ENCODE measurements around the gene NUP210L.
"Not testable (repeated sequence)": the region's sequence is repeated elsewhere in the genome, so short reads cannot be mapped to it uniquely, and the experiment has no call there.

Gene NUP210L

DNA sequence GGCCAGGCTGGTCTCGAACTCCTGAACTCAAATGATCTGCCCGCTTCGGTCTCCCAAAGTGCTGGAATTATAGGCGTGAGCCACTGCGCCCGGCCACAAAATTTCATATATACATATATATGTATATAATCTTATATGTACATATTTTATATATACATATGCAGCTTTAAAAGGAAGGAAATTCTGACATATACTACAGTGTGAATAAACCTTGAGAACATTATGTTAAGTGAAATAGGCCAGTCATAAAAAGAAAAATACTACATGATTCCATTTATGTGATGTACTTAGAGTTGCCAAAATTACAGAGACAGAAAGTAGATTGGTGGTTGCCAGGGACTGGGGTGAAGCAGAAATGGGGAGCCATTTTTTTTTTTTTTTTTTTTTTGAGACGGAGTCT, 63.2 kb downstream of the NUP210L start:
- H3K4me3 ChIP-seq (ENCODE audit: low read depth, low read length): no peak overlapping the region
- TF ChIP-seq, protein P1, sequence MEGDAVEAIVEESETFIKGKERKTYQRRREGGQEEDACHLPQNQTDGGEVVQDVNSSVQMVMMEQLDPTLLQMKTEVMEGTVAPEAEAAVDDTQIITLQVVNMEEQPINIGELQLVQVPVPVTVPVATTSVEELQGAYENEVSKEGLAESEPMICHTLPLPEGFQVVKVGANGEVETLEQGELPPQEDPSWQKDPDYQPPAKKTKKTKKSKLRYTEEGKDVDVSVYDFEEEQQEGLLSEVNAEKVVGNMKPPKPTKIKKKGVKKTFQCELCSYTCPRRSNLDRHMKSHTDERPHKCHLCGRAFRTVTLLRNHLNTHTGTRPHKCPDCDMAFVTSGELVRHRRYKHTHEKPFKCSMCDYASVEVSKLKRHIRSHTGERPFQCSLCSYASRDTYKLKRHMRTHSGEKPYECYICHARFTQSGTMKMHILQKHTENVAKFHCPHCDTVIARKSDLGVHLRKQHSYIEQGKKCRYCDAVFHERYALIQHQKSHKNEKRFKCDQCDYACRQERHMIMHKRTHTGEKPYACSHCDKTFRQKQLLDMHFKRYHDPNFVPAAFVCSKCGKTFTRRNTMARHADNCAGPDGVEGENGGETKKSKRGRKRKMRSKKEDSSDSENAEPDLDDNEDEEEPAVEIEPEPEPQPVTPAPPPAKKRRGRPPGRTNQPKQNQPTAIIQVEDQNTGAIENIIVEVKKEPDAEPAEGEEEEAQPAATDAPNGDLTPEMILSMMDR (IDR thresholded peaks at IDR 0.05; ENCODE audit: control insufficient read depth, extremely low read depth, insufficient read depth): no peak
- DNase-seq (ENCODE audit: low read depth): no peak

DNA sequence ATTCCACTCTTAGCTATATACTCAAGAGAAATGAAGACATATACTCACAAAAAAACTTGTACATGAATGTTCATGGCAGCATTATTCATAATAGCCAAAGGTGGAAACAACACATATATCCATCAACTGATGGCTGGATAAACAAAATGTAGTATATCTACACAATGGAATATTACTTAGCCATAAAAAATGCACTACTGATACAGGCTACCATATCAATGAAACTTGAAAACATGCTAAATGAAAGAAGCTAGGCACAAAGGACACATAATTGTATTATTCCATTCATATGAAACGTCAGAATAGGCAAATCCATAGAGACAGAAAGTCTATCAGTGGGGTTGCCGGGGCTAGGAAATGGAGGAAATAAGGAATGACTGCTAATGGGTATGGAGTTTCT, 67.3 kb downstream of the NUP210L start:
- TF ChIP-seq, protein P1 (IDR thresholded peaks at IDR 0.05; ENCODE audit: control insufficient read depth, extremely low read depth, insufficient read depth): no peak
- H3K4me3 ChIP-seq (ENCODE audit: low read depth, low read length): no peak overlapping the region
- DNase-seq (ENCODE audit: low read depth): no peak

DNA sequence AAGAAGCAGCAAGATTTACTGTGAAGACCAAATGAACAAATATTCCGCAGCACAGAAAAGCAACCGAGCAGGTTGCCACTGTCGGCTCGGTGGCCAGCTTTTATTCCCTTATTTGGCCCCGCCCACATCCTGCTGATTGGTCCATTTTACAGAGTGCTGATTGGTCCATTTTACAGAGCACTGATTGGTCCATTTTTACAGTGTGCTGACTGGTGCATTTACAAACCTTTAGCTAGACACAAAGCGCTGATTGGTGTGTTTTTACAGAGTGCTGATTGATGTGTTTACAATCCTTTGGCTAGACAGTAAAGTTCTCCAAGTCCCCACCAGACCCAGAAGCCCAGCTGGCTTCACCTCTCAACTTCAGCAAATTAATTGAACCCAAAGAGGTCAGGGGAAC, 71.8 kb downstream of the NUP210L start:
- H3K4me3 ChIP-seq (ENCODE audit: low read depth, low read length); DNase-seq (ENCODE audit: low read depth): not testable (repeated sequence)

DNA sequence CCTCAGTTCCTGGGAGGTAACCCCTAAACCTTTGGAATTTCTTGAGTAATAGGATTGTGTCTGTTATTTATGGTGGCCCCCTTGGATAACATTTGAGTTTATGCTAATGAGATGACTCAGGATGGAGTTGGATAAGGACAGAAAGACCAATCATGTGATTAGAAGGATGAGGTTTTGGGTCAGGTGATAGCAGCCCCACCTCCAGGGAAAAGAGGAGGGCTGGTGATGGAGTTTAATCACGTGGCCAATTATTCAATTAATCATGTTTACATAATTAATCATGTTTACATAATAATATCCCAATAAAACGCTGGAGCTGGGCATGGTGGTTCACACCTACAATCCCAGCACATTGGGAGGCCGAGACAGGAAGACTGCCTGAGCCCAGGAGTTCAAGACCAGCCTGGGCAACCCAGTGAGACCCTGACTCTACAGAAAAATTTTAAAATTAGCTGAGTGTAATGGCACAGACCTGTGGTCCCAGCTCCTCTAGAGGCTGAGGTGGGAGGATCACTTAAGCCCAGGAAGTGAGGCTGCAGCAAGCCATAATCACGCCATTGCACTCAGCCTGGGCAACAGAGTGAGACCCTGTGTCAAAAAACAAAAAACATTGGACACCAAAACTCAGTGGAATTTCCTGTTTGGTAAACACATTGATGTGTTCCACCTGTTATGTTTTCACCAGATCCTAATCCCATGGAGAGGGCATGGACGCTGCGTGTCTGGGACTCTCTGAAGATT, 73.3 kb downstream of the NUP210L start:
- no peak for DNase-seq (ENCODE audit: low read depth)
- TF ChIP-seq, protein P1 (IDR thresholded peaks at IDR 0.05; ENCODE audit: control insufficient read depth, extremely low read depth, insufficient read depth): no peak
- H3K4me3 ChIP-seq (ENCODE audit: low read depth, low read length): no peak overlapping the region

DNA sequence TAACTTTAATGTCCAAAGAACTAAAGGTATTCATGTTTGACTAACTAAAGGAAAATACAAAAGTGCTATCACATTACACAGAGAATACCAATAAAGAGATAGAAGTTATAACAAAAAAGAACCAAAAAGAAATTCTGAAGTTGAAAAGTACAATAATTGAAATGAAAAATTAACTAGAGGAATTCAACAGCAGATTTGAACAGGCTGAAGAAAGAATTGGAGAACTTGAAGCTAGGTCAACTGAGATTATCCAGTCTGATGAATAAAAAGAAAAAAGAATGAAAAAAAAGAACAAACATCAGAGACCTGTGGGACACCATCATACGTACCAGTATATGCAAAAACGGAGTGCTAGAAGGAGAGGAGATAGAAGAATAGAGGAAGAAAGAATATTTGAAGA, 78.5 kb downstream of the NUP210L start:
- H3K4me3 ChIP-seq (ENCODE audit: low read depth, low read length): no peak overlapping the region
- DNase-seq (ENCODE audit: low read depth): no peak
- TF ChIP-seq, protein P1 (IDR thresholded peaks at IDR 0.05; ENCODE audit: control insufficient read depth, extremely low read depth, insufficient read depth): no peak

DNA sequence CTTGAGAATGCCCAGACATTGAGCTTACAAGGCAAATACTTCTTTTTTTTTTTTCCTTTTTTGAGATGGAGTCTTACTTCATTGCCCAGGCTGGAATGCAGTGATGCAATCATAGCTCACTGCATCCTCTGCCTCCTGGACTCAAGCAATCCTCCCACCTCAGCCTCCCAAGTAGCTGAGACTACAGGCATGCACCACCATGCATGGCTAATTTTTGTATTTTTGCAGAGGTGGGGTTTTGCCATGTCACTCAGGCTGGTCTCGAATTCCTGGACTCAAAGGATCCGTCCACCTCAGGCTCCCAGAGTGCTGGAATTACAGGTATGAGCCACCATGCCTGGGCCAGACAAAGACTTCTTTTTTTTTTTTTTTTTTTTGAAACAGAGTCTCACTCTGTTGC, 79.1 kb downstream of the NUP210L start:
- no peak overlapping the region for H3K4me3 ChIP-seq (ENCODE audit: low read depth, low read length)
- TF ChIP-seq, protein P1 (IDR thresholded peaks at IDR 0.05; ENCODE audit: control insufficient read depth, extremely low read depth, insufficient read depth): no peak
- no peak for DNase-seq (ENCODE audit: low read depth)

DNA sequence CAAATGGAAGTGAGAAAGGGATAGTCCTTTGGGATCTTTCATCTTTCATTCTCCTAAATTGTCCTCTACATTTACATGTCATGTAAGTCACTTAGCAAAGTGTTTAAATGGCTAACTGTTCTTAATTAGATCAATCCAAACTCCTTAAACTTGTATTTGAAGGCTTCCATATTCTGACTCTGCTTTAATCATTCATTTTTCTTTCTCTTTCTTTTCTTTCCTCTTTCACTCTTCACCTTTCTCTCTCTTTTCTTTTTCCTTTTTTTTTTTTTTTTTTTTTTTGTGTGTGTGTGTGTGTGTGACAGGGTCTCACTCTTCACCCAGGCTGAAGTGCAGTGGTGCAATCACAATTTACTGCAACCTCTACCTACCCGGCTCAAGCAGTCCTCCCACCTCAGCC, 92.6 kb downstream of the NUP210L start:
- TF ChIP-seq, protein P1 (IDR thresholded peaks at IDR 0.05; ENCODE audit: control insufficient read depth, extremely low read depth, insufficient read depth): no peak
- no peak overlapping the region for H3K4me3 ChIP-seq (ENCODE audit: low read depth, low read length)
- DNase-seq (ENCODE audit: low read depth): no peak

DNA sequence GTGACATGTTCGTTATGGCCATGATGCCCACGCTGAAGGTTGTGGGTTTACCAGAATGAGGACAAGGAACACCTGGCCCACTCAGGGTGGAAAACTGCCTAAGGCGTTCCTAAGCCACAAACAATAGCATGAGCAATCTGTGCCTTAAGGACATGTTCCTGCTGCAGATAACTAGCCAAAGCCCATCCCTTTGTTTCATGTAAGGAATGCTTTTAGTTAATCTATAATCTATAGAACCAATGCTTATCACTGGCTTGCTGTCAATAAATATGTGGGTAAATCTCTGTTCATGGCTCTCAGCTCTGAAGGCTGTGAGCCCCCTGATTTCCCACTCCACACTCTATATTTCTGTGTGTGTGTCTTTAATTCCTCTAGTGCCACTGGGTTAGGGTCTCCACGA, 107.4 kb downstream of the NUP210L start:
- not testable (repeated sequence) for DNase-seq (ENCODE audit: low read depth); H3K4me3 ChIP-seq (ENCODE audit: low read depth, low read length)

DNA sequence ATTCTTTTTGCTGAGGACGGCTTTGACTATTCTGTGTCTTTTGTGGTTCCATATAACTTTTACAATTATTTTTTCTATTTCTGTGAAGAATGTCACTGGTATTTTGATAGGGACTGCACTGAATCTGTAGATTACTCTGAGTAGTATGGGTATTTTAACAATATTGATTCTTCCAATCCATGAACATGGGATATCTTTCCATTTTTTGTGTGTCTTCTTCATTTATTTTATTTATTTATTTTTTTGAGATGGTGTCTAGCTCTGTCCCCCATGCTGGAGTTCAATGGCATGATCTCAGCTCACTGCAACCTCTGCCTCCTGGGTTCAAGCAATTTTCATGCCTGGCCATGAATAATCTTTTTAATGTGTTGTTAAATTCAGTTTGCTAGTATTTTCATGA, 121.2 kb downstream of the NUP210L start:
- not testable (repeated sequence) for DNase-seq (ENCODE audit: low read depth); H3K4me3 ChIP-seq (ENCODE audit: low read depth, low read length)

Data from LNCaP clone FGC (cell line).